H9 (cell line): ENCODE data around the gene TCIRG1. TPM values are rescaled to one million over a fixed set of nuclear protein-coding genes. Genes with fewer than 3 reads are reported as not detected.

Source experiments
- DNase-seq: peaks from one replicate; pipeline ENCODE4 v3.0.0-alpha.2; 2017
- H2AFZ ChIP-seq: one replicate; pipeline ENCODE4 v1.6.1; 2013; ENCODE audit warnings: mild to moderate bottlenecking, low read length, control low read depth, moderate library complexity
- H2AK5ac ChIP-seq: 2 replicates; pipeline ENCODE4 v1.6.1; 2013; ENCODE audit warnings: low read length, control low read depth, mixed read lengths; ENCODE audit not compliant: insufficient read length
- H2BK120ac ChIP-seq: one replicate; pipeline ENCODE4 v1.6.1; 2013; ENCODE audit warnings: low read depth, mild to moderate bottlenecking, low read length, control low read depth, inconsistent platforms; ENCODE audit not compliant: poor library complexity, severe bottlenecking
- H2BK12ac ChIP-seq: 2 replicates; pipeline ENCODE4 v1.6.1; 2013; ENCODE audit warnings: low read length, control low read depth, mixed read lengths, low read depth; ENCODE audit not compliant: insufficient read length
- H2BK15ac ChIP-seq: 2 replicates; pipeline ENCODE4 v1.6.1; 2013; ENCODE audit warnings: low read depth, low read length, control low read depth
- H2BK20ac ChIP-seq: one replicate; pipeline ENCODE4 v1.6.1; 2013; ENCODE audit warnings: low read depth, mild to moderate bottlenecking, low read length, control low read depth, inconsistent platforms; ENCODE audit not compliant: poor library complexity, severe bottlenecking
- H2BK5ac ChIP-seq: 2 replicates; pipeline ENCODE4 v1.6.1; 2013; ENCODE audit warnings: low read length, control low read depth, mixed read lengths; ENCODE audit not compliant: insufficient read length
- H3K14ac ChIP-seq: 2 replicates; pipeline ENCODE4 v1.6.1; 2013; ENCODE audit warnings: low read length, control low read depth; ENCODE audit not compliant: insufficient read depth
- H3K18ac ChIP-seq: 2 replicates; pipeline ENCODE4 v1.6.1; 2013; ENCODE audit warnings: low read depth, mild to moderate bottlenecking, mixed read lengths, low read length, control low read depth; ENCODE audit not compliant: insufficient read length
- H3K23ac ChIP-seq: 2 replicates; pipeline ENCODE4 v1.6.1; 2013; ENCODE audit warnings: low read length, control low read depth, mixed read lengths, low read depth; ENCODE audit not compliant: insufficient read length
- H3K23me2 ChIP-seq: 2 replicates; pipeline ENCODE4 v1.6.1; 2013; ENCODE audit warnings: low read depth, mild to moderate bottlenecking, mixed read lengths, low read length, control low read depth; ENCODE audit not compliant: insufficient read length, poor library complexity, severe bottlenecking
- H3K27ac ChIP-seq: 2 replicates; pipeline ENCODE4 v1.5.1; 2013; ENCODE audit warnings: low read length, control low read depth, mixed read lengths, low read depth; ENCODE audit not compliant: insufficient read length
- H3K27me3 ChIP-seq: 2 replicates; pipeline ENCODE4 v1.6.1; 2013; ENCODE audit warnings: low read length, control low read depth, inconsistent platforms; ENCODE audit not compliant: insufficient read depth
- H3K4ac ChIP-seq: 2 replicates; pipeline ENCODE4 v1.6.1; 2013; ENCODE audit warnings: low read depth, mild to moderate bottlenecking, control low read depth, inconsistent platforms, low read length, moderate library complexity
- H3K4me1 ChIP-seq: 2 replicates; pipeline ENCODE4 v1.6.1; 2013; ENCODE audit warnings: low read length, control low read depth, inconsistent platforms; ENCODE audit not compliant: insufficient read depth
- H3K4me2 ChIP-seq: 2 replicates; pipeline ENCODE4 v1.6.1; 2013; ENCODE audit warnings: low read length, control low read depth, mixed read lengths; ENCODE audit not compliant: insufficient read length, insufficient read depth
- H3K56ac ChIP-seq: 2 replicates; pipeline ENCODE4 v1.6.1; 2013; ENCODE audit warnings: low read depth, mild to moderate bottlenecking, mixed read lengths, low read length, control low read depth; ENCODE audit not compliant: insufficient read length
- H3K79me1 ChIP-seq: 2 replicates; pipeline ENCODE4 v1.6.1; 2013; ENCODE audit warnings: low read depth, mild to moderate bottlenecking, moderate library complexity, low read length, control low read depth, inconsistent platforms; ENCODE audit not compliant: insufficient read depth, poor library complexity, severe bottlenecking
- H3K79me2 ChIP-seq: 2 replicates; pipeline ENCODE4 v1.6.1; 2013; ENCODE audit warnings: low read length, control low read depth, inconsistent platforms; ENCODE audit not compliant: insufficient read depth
- H3K9ac ChIP-seq: 2 replicates; pipeline ENCODE4 v1.6.1; 2013; ENCODE audit warnings: low read length, control low read depth, mixed read lengths; ENCODE audit not compliant: insufficient read length; ENCODE audit errors: extremely low read depth
- H3K9me3 ChIP-seq: one replicate; pipeline ENCODE4 v1.6.1; 2013; ENCODE audit warnings: low read depth, low read length, inconsistent platforms; ENCODE audit not compliant: control insufficient read depth
- H3T11ph ChIP-seq: one replicate; pipeline ENCODE4 v1.6.1; 2013; ENCODE audit warnings: mild to moderate bottlenecking, low read length, control low read depth, inconsistent platforms
- H4K20me1 ChIP-seq: one replicate; pipeline ENCODE4 v1.6.1; 2013; ENCODE audit not compliant: control insufficient read depth, insufficient read length, insufficient read depth
- H4K5ac ChIP-seq: 2 replicates; pipeline ENCODE4 v1.6.1; 2013; ENCODE audit warnings: low read depth, mild to moderate bottlenecking, mixed read lengths, low read length, control low read depth; ENCODE audit not compliant: insufficient read length
- H4K8ac ChIP-seq: replicated peaks from 2 replicates; pipeline ENCODE4 v1.6.1; 2013; ENCODE audit warnings: low read length, control low read depth, mixed read lengths, low read depth; ENCODE audit not compliant: insufficient read length
- H4K91ac ChIP-seq: 2 replicates; pipeline ENCODE4 v1.6.1; 2013; ENCODE audit warnings: low read depth, mild to moderate bottlenecking, moderate library complexity, mixed read lengths, low read length, control low read depth; ENCODE audit not compliant: insufficient read length
- H3K27ac Mint-ChIP-seq, 3 experiments: 2 replicates in 2 of 3; 3 replicates in 1 of 3; pipeline ENCODE4 v1.8.0; 2020 to 2021; ENCODE audit warnings: mixed read lengths in 3 of 3, mild to moderate bottlenecking in 1 of 3, moderate library complexity in 1 of 3
- H3K27me3 Mint-ChIP-seq: 2 replicates; pipeline ENCODE4 v1.8.0; 2021; ENCODE audit warnings: low read depth, mild to moderate bottlenecking, moderate library complexity, mixed read lengths
- H3K36me3 Mint-ChIP-seq, 3 experiments: 2 replicates in 2 of 3; 3 replicates in 1 of 3; pipeline ENCODE4 v1.8.0; 2020 to 2021; ENCODE audit warnings: low read depth in 3 of 3, mixed read lengths in 3 of 3; ENCODE audit not compliant: insufficient read depth in 1 of 3
- H3K4me1 Mint-ChIP-seq, 2 experiments: 2 replicates each; pipeline ENCODE4 v1.8.0; 2020; ENCODE audit warnings: mixed read lengths in 2 of 2
- H3K4me3 Mint-ChIP-seq, 2 experiments: 2 replicates in 1 of 2; 3 replicates in 1 of 2; pipeline ENCODE4 v1.8.0; 2020 to 2021; ENCODE audit warnings: mild to moderate bottlenecking in 2 of 2, mixed read lengths in 2 of 2, moderate library complexity in 1 of 2
- H3K9me3 Mint-ChIP-seq, 2 experiments: 2 replicates in 1 of 2; 3 replicates in 1 of 2; pipeline ENCODE4 v1.8.0; 2020; ENCODE audit warnings: mild to moderate bottlenecking in 2 of 2, mixed read lengths in 2 of 2, moderate library complexity in 1 of 2
- WGBS: extraction: QIAGEN DNeasy Blood & Tissue Kit; methylation state at CpG from one replicate; pipeline ENCODE4 v1.1.7; 2013; ENCODE audit warnings: missing lambda C conversion rate, low lambda C conversion rate, mixed read lengths; ENCODE audit not compliant: insufficient read length; ENCODE audit errors: extremely low coverage; 5-methylcytosine and 5-hydroxymethylcytosine counted together
- total RNA-seq: library from RNA; stranded (reverse); gene quantifications from 2 replicates; pipeline ENCODE4 v1.2.1, GENCODE V29; 2021
- TF ChIP-seq, protein P1 (sequence below): fragments of 200-600 bp; sonication (generic); conservative IDR thresholded peaks from 3 replicates; pipeline ENCODE4 v1.8.0; 2021; ENCODE audit warnings: antibody characterized with exemption, mild to moderate bottlenecking

Gene TCIRG1
- total RNA-seq, 1 experiment from 2014 or later: 24.4 TPM

DNA sequence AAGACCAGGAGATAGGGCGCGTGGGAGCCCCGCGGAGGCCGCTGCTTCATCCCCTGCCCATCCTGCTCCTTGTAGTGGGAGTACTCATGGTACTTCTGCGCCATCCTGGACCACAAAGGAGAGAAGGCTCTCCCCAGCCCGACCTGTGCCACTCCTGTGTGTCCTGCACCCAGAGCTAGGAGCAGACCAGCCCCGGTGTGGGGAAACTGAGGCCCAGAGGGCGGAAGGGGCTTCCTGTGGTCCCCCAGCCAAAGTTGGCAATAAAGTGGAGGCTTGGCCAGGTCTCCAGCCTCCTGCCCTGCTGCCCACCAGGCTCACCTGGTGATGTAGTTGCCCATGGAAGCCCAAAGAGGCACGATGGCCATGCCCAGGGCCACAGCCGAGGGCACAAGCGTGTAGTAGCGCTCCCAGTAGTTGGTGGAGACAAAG lies 39.6 kb upstream of the TCIRG1 start:
- no peak overlapping the region for H2AFZ ChIP-seq
- H3K9ac ChIP-seq: no peak overlapping the region
- H3K23ac ChIP-seq: no peak overlapping the region
- no peak overlapping the region for H2BK12ac ChIP-seq
- no peak overlapping the region for H3K56ac ChIP-seq
- H2BK15ac ChIP-seq: no peak overlapping the region
- peak; percentile 22 for DNase-seq
- no peaks in the 10 kb centered on the region for H3K9me3 ChIP-seq
- no peak overlapping the region for H2BK120ac ChIP-seq
- no peaks in the 10 kb centered on the region; a peak in 1 of 5 replicates for H3K9me3 Mint-ChIP-seq
- TF ChIP-seq, protein P1, sequence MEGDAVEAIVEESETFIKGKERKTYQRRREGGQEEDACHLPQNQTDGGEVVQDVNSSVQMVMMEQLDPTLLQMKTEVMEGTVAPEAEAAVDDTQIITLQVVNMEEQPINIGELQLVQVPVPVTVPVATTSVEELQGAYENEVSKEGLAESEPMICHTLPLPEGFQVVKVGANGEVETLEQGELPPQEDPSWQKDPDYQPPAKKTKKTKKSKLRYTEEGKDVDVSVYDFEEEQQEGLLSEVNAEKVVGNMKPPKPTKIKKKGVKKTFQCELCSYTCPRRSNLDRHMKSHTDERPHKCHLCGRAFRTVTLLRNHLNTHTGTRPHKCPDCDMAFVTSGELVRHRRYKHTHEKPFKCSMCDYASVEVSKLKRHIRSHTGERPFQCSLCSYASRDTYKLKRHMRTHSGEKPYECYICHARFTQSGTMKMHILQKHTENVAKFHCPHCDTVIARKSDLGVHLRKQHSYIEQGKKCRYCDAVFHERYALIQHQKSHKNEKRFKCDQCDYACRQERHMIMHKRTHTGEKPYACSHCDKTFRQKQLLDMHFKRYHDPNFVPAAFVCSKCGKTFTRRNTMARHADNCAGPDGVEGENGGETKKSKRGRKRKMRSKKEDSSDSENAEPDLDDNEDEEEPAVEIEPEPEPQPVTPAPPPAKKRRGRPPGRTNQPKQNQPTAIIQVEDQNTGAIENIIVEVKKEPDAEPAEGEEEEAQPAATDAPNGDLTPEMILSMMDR: no peak
- no peak overlapping the region for H3K4me3 Mint-ChIP-seq
- no peak overlapping the region for H4K5ac ChIP-seq
- no peaks in the 10 kb centered on the region; the same call in 1 of the 2 replicates for H3K4me1 ChIP-seq
- H3K23me2 ChIP-seq: peaks cover 4% of the 10 kb centered on the region
- no CpG with 5 or more reads among the region's 13 CpGs for WGBS
- H4K91ac ChIP-seq: no peak overlapping the region
- H3K27ac ChIP-seq: no peak overlapping the region
- H3K27me3 Mint-ChIP-seq: peaks cover 12% of the 10 kb centered on the region
- no peaks in the 10 kb centered on the region for H4K20me1 ChIP-seq
- no peak overlapping the region for H3K18ac ChIP-seq
- no peak overlapping the region for H3K14ac ChIP-seq
- H4K8ac ChIP-seq: no peak overlapping the region
- no peak overlapping the region for H2BK5ac ChIP-seq
- no peaks in the 10 kb centered on the region for H3K79me2 ChIP-seq
- no peaks in the 10 kb centered on the region for H3K79me1 ChIP-seq
- no peak overlapping the region for H3T11ph ChIP-seq
- no peak overlapping the region for H3K27ac Mint-ChIP-seq
- H3K27me3 ChIP-seq: no peaks in the 10 kb centered on the region
- H3K4ac ChIP-seq: no peak overlapping the region
- H2BK20ac ChIP-seq: no peak overlapping the region
- H3K4me1 Mint-ChIP-seq: peaks cover 17 to 22% of the 10 kb centered on the region in 2 experiments
- no peak overlapping the region for H3K4me2 ChIP-seq
- peaks cover 0 to 4% (median 4%) of the 10 kb centered on the region in 3 experiments; a peak in 4 of 7 replicates for H3K36me3 Mint-ChIP-seq
- no peak overlapping the region for H2AK5ac ChIP-seq
